HG02840 (cell line): ENCODE measurements around the gene REEP6.
"Not testable (repeated sequence)": the region's sequence is repeated elsewhere in the genome, so short reads cannot be mapped to it uniquely, and the experiment has no call there.

ENCODE experiments used
- ATAC-seq: cut with Tn5 transposase; IDR thresholded peaks from one replicate; pipeline ENCODE4 v1.9.1; 2021; ENCODE audit warnings: mild to moderate bottlenecking, moderate library complexity, moderate number of reproducible peaks; ENCODE audit not compliant: unreplicated experiment, low FRiP score

REEP6 gene

GRCh38 chr19:1488282-1488601 is 2.7 kb upstream of the REEP6 start:
- no peak for ATAC-seq

- ATAC-seq = no peak
Observed at GRCh38 chr19:1489463-1490310, 1.3 kb upstream of the REEP6 start.

DNA sequence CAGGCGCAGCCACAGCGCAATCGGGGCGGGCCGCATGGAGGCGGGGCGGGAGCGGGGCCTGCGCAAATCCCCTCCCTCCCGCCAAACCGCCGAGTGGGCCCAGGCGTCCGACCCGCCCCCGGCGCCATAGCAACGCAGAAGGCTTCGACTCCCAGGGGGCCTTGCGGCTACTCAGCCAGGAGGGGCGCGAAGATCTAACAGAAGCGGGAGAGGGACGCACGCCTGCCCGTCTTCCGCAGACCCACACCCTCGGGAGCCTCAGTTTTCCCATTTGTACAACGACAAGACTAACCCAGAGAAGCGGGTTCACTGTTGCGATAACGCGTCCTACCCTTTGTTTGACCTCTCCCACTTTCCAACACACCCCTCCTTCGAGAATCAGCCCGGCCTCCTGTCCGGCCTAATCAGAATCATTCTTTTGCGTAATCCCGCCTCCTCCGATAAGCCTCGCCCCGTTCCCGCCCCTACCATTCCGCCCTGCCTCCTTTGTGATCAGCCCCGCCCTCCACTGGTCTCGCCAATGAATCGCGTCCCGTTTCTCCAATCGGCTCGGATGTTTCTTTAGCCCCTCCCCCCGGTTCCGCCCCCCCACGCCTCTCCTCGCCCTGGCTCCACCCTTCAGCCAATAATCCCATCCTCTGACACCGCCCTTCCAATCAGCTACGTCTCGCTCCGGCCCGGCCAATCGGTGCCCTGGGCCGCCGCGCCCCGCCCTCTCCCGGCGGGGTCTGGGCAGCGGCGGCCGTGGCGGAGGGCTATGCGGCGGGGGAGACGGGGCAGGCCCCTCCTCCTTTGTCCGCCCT is 469 bp upstream of the REEP6 start, which contains the start of gene PCSK4:
Gene PCSK4 (minus strand): TSS at position 40 of the 803 bp plus-strand sequence. CDS start 4 bp downstream, at position 36.
- peak; percentile 71 for ATAC-seq

DNA sequence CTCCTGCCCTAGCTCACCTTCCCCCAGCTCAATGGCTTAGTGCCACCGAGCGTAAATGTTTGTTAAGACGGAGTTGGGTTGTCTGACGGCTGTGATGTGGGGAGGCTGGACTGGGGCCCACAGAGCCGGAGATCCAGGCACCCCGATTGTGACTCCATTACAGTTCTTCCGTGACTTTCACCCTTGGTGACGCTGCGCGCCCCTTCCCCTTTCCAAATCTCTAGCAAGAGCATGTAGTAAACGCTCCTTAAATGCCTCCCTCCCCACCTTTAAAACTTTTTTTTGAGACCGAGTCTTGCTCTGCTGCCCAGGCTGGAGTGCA is 829 bp downstream of the REEP6 start:
- ATAC-seq = no peak

- ATAC-seq = no peak
Observed at GRCh38 chr19:1492474-1493006, 1.6 kb downstream of the REEP6 start.

DNA sequence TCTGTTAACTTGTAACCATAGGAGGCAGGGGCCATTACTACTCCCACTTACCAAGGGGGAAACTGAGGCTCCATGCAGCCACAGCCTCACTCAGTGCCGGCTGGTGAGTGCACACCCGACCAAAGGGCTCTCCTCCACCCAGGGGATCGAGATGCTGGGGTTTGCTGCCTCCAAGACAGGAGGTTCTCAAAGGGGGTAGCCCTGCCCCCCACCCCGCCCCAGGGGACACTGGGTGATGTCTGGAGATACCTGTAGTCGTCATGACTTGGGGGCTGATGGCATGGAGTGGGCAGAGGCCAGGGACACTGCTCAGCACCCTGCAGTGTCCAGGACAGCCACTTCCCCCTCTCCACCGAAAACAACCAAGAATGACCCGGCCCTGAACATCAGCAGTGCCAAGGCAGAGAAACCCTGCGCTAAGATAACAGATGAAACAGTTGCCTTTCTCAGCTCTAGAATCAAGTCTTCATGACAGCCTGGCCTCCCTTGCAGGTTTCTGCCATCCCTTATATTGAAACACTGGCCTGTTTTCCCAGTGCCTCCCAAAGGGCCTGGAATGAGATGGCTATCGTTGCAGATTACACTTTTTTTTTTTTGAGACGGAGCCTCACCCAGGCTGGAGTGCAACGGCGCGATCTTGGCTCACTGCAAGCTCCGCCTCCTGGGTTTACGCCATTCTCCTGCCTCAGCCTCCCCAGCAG is 3.3 kb downstream of the REEP6 start:
- no peak for ATAC-seq

GRCh38 chr19:1495051-1495798 is 4.2 kb downstream of the REEP6 start:
- ATAC-seq = no peak

GRCh38 chr19:1495799-1496713 is 5.1 kb downstream of the REEP6 start:
- no peak for ATAC-seq

DNA sequence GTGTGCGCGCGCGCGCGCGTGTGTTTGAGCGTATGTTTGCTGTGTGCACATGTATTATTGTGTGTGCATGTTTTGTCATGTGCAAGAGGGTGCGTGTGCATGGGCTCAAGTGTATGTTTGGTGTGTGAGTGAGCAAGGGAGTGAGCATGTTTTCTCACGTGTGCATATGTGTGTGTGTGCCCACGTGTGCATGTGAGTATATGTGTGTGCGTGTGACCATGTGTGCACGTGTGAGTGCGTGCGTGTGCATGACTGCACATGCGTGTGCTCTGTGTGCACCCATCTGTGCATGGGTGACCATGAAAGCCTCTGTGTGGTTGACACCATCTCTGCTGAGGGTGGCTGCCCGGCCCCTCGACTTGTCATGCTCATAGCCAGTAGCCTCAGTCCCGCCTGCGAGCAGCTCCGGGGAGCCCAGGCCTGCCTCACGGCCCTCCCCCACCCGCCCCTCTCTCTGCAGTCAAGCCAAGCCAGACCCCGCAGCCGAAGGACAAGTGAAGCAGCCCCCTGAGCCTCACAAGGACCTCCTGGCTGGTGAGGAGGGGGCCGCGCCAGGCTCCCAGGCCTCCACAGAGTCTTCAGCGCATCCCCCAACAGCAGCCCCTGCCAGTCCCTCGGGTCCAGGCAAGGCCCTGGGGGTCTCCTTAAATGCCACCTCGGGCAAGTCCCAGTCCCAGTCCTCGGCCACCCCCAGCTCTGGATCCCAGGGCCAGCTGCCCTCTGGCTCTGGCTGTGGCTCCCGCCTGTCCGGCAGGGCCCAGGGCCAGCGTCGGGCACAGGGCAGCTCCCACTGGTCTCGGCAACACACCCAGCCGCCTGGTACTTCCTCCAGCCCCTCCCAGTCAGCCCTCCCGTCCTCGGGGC is 6.0 kb downstream of the REEP6 start:
- ATAC-seq = no peak

DNA sequence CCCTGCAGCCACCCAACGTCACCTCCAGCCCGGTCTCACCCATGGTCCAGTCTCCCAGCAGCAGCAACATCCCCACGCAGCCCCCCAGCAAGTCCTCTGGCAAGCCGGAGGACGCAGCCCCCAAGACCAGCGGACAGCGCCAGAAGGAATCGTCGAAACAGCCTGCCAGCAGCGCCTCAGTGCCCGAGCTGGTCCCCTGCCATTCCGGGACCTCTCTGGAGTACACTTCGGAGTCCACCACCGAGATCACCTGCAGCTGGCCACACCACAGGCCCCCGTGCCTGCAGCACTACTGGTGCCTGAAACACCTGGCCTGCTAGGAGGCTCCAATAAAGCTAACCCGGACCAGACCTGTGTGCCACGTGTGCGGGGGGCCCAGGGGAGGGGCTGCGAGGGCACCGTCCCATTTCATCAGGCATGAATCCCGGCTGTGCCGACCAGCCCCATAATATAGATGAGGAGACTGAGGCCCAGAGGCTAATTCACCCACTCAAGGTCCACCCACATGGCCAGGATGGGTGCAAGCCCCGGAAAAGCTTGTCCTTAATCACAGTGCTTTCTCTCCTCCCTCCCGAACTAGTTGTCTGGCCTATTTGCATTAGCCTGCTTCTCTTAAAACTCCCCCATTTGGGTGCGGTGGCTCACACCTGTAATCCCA is 6.7 kb downstream of the REEP6 start:
- no peak for ATAC-seq

DNA sequence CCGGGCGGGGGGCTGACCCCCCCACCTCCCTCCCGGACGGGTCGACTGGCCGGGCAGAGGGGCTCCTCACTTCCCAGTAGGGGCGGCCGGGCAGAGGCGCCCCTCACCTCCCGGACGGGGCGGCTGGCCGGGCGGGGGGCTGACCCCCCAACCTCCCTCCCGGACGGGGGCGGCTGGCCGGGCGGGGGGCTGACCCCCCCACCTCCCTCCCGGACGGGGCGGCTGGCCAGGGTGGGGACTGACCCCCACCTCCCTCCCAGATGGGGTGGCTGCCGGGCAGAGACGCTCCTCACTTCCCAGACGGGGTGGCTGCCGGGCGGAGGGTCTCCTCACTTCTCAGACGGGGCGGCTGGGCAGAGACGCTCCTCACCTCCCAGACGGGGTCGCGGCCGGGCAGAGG is 8.2 kb downstream of the REEP6 start:
- not testable (repeated sequence) for ATAC-seq

GRCh38 chr19:1501200-1501595 is 10.2 kb downstream of the REEP6 start:
- no peak for ATAC-seq

DNA sequence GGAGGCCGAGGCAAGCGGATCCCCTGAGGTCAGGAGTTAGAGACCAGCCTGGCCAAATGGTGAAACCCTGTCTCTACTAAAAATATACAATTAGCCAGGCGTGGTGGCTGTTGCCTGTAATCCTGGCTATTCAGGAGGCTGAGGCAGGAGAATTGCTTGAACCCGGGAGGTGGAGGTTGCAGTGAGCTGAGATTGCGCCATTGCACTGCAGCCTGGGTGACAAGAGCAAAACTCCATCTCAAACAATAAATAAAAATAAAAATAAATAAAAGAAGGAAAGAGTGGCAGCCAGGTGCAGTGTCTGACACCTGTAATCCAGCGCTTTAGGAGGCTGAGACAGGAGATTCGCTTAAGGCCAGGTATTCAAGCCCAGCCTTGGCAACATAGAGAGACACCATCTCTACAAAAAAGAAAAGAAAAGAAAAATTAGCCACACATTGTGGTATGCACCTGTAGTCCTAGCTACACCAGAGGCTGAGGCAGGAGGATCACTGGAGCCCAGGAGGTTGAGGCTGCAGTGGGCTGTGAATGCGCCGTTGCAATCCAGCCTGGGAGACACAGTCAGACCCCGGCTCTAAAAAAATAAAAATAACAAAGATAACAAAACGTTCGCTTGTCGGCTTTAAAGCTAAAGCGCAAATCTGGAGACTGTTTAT is 11.6 kb downstream of the REEP6 start:
- no peak for ATAC-seq

DNA sequence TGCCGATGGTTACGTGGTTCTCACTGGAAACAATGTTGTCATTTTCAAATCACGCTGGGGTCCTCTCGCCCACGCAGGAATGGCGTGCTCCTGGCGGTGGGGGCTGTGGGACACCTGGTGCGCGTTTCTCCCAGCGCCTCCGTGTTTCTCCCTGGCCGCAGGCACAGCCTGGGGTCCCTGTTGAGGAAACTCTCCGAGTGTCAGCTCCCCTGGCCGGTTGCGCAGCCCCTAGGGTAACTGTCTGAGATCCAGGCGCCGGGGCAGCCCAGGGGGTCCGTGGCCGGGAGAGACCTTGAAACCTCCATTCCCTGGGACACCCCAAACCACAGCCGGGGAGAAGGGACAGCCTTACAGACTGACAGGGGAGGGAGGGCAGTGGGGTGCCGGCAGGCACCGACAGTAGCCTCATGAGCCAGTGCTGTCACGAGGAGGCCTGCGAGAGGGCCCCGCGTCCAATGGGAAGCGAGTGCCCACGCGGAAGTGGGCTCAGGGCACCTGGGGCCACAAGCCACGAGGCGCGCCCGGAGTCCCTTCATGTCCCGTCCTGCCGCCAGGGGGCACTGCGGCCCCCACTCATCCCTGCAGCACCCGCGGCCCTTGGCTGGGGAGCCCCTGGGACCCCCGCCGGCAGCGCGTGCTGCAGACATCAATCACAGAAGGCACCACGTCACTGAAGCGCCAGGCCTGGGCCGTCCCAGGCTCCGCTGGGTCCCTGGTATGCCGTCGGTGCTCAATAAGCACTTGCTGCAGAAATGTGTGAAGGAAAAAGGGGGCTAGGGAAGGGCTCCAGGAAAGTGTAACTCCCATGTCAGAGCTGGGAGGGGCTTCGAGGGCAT is 12.3 kb downstream of the REEP6 start:
- ATAC-seq = no peak

DNA sequence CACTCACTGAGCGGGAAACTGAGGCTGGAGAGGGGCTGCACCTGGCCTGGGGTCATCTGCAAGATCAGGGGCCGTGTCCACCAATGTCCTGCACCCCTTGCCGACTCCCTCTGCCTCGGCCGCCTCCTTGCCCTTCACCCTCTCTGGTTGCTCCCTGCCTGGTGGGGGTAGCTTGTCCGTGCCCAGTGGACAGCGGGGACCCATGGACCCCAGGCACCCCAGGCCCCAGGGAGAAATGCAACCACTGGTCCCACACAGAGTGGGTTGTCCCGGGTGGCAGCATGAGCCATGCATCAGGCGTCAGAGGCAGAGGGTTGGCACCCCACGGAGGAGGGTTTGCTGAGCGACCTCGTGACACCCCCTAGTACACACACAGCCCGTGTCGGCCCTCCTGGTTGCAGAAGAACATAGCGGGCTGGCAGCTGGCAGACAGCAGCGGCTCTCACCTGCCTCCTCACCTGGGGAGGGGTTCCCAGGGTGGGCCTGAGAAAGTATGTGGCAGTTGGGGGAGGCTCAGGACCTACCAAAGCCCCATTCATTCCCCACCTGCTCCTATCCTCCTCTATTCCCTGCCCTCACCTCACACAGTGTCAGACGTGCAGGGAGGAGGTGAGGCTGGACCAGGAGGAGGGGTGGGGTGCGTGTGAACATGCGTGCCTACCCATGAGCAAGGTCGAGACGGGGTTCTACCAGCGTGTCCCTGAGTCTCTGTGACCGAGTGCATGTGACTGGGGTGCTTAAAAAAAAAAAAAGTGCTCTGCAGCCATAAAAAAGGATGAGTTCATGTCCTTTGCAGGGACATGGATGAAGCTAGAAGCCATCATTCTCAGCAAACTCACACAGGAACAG is 13.2 kb downstream of the REEP6 start:
- no peak for ATAC-seq

- ATAC-seq = no peak
Observed at GRCh38 chr19:1505012-1505411, 14.0 kb downstream of the REEP6 start.
